AG04450 (cell line): ENCODE measurements around the gene PADI3. TPM values are rescaled to one million over a fixed set of nuclear protein-coding genes. Genes with fewer than 3 reads are reported as not detected.

Source experiments
- CTCF ChIA-PET: fragments of 300-600, 350-600 bp; formaldehyde crosslinking; extraction: SDS; loops from one replicate; lab custom pipeline; 2022; ENCODE audit warnings: antibody characterized with exemption, inconsistent platforms; lab: Charles Lee
- POLR2A ChIA-PET: fragments of 350-600 bp; formaldehyde crosslinking; extraction: SDS; loops from one replicate; lab custom pipeline; 2021; ENCODE audit warnings: antibody characterized with exemption, inconsistent platforms; lab: Yijun Ruan, JAX
- DNase-seq: peaks from one replicate; pipeline ENCODE4 v3.0.0-alpha.2; 2011; ENCODE audit warnings: low read depth, low spot score
- H3K27ac ChIP-seq: one replicate; pipeline ENCODE4 v1.5.1; 2012; ENCODE audit warnings: low read depth, low read length, control low read depth
- H3K27me3 ChIP-seq: one replicate; pipeline ENCODE4 v1.6.0; 2012; ENCODE audit warnings: low read length; ENCODE audit not compliant: control insufficient read depth, insufficient read depth
- H3K4me3 ChIP-seq: 2 replicates; pipeline ENCODE4 v1.5.1; 2011; ENCODE audit warnings: mild to moderate bottlenecking, low read depth, low read length, control low read depth
- H3K9me3 ChIP-seq: 2 replicates; pipeline ENCODE4 v1.5.1; 2012; ENCODE audit warnings: low read length; ENCODE audit not compliant: control insufficient read depth, insufficient read depth
- polyA plus RNA-seq: library from polyadenylated mRNA; depleted of rRNA; stranded (reverse); fragments of >200 nt; gene quantifications from 2 replicates; pipeline ENCODE4 v1.2.3, GENCODE V29; 2011
- TF ChIP-seq, protein P1 (sequence below): IDR thresholded peaks from 2 replicates; pipeline ENCODE4 v1.5.1; 2011; ENCODE audit warnings: low read depth, low read length, control low read depth, inconsistent platforms

PADI3 gene
- polyA plus RNA-seq, 1 experiment, result 0.05 TPM

DNA sequence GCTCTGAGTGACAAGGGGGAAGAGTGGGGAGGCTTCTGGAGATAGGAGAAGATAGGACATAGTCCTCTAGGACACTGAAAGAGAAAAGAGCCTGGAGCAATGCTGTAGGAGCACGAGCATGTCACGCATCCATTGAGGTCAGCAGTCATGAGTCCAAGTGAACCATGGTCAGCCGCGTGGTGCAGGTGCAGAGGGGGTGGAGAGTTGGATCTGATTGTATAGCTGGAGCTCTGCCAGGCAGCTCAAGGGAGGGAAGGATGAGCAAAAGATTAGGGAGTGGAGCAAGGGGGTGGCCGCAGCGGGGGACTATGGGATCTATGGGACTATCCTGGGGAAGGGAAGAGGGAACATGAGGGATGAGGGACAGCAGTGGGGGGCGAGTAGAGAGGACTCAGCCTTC is 30.0 kb upstream of the PADI3 start:
- DNase-seq, result no peak
- CTCF ChIA-PET, result interaction anchor here (0.8 kb wide), 1 partner anchor 19 kb away, joined by 4 read pairs; no protein-coding TSS in a partner anchor
- H3K27me3 ChIP-seq, result peaks cover 36% of the 10 kb centered on the region
- H3K27ac ChIP-seq, result no peak overlapping the region
- H3K4me3 ChIP-seq, result no peak overlapping the region
- POLR2A ChIA-PET, result no interaction called here
- TF ChIP-seq, protein P1, sequence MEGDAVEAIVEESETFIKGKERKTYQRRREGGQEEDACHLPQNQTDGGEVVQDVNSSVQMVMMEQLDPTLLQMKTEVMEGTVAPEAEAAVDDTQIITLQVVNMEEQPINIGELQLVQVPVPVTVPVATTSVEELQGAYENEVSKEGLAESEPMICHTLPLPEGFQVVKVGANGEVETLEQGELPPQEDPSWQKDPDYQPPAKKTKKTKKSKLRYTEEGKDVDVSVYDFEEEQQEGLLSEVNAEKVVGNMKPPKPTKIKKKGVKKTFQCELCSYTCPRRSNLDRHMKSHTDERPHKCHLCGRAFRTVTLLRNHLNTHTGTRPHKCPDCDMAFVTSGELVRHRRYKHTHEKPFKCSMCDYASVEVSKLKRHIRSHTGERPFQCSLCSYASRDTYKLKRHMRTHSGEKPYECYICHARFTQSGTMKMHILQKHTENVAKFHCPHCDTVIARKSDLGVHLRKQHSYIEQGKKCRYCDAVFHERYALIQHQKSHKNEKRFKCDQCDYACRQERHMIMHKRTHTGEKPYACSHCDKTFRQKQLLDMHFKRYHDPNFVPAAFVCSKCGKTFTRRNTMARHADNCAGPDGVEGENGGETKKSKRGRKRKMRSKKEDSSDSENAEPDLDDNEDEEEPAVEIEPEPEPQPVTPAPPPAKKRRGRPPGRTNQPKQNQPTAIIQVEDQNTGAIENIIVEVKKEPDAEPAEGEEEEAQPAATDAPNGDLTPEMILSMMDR, result no peak
- no peaks in the 10 kb centered on the region; the same call in 1 of the 2 replicates for H3K9me3 ChIP-seq

DNA sequence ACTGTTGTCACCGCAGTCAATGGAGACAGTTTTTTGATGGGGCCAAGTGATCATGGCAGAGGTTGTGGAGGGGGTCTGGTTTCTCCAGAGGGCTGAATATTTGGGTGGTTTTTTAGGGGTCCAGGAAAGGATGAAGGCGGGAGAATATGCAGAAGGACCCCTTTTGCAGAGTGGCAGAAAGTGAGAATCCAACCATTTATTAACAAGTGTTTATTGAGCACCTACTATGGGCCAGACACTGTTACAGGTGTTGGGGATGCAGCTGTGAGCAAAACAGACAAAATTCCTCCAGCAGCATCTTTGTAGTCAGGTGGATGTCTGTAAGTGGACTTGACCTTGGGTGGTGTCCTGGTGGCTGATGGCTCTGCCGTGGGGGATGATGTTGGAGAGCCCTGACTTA is 28.6 kb upstream of the PADI3 start:
- Histone ChIP-seq H3K27me3 (peaks cover 40% of the 10 kb centered on the region), H3K27ac (no peak overlapping the region), H3K9me3 (no peaks in the 10 kb centered on the region; the same call in 1 of the 2 replicates), H3K4me3 (no peak overlapping the region)
- CTCF ChIA-PET, result no interaction called here
- TF ChIP-seq, protein P1, result no peak
- no peak for DNase-seq
- POLR2A ChIA-PET, result no interaction called here

DNA sequence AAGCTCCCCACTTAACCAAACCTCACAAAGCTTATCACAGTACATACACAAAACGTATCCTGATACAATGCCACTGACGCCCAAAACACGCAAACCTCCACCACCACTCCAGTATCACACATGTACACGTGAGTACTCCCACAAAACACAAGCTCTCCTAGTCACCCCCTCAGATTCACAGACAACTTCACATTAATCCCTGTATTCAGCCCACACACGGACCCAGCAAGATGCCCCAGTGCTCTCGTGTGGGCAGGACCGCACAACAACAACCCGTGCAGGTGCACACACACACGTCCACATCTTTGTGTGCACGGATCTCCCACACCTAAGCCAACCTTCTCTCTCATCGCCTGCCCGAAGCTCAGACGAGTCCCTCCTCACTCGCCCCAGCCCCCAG is 26.3 kb upstream of the PADI3 start:
- CTCF ChIA-PET, result interaction anchor here (1.1 to 1.8 kb wide), 2 partner anchors 15 to 97 kb away, joined by 4 read pairs; no protein-coding TSS in a partner anchor
- Histone ChIP-seq H3K27me3 (peaks cover 40% of the 10 kb centered on the region), H3K4me3 (no peak overlapping the region), H3K27ac (no peak overlapping the region), H3K9me3 (no peaks in the 10 kb centered on the region; the same call in 1 of the 2 replicates)
- TF ChIP-seq, protein P1, result no peak
- no peak for DNase-seq
- POLR2A ChIA-PET, result no interaction called here

DNA sequence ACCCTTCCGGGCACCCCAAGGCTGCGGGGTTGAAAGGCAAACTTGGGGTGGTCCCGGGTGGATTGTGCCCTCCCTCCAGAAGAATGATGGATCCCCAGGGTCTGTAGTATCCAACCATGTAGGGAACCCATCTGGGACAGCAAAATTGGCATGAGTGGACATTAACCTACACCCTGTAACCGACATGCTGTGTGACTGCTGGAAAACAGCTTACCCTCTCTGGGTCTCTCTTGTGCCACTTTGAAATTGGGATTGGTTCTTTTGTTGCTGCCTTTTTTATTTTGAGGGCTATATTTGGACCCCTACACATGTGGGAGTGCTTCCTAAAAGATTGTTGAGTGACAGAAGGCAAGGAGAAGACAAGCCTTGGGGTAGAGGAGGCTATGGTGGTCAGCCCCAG is 24.5 kb upstream of the PADI3 start:
- ChIA-PET POLR2A (no interaction called here), CTCF (interaction anchor here (1.8 kb wide), 1 partner anchor 99 kb away, joined by 4 read pairs; no protein-coding TSS in a partner anchor)
- no peak overlapping the region for H3K4me3 ChIP-seq
- TF ChIP-seq, protein P1, result no peak
- no peak for DNase-seq
- no peaks in the 10 kb centered on the region for H3K9me3 ChIP-seq
- peaks cover 33% of the 10 kb centered on the region for H3K27me3 ChIP-seq
- no peak overlapping the region for H3K27ac ChIP-seq

DNA sequence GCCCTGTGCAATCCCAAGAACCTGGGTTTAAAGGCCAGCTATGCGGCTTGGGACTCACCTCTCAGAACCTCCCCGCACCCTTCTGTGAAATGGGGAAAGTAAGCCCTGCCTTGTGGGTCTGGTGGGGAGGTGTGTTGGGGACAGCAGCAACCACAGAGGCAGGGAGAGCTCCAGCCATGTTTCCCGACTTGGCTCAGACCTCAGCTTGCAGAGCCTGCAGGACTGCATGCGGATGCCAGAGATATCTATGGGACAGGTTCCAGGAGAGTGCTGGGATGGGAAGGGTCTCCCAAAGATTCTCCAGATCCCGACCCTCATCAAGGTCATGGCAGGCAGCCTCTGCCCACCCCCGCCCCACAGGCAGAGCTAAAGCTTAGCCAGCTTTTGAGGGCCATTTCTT is 23.8 kb upstream of the PADI3 start:
- no peak for DNase-seq
- H3K9me3 ChIP-seq, result no peaks in the 10 kb centered on the region
- peaks cover 32% of the 10 kb centered on the region for H3K27me3 ChIP-seq
- no peak overlapping the region for H3K4me3 ChIP-seq
- H3K27ac ChIP-seq, result no peak overlapping the region
- POLR2A ChIA-PET, result no interaction called here
- CTCF ChIA-PET, result interaction anchor here (1.5 kb wide), 1 partner anchor 12 kb away, joined by 8 read pairs; no protein-coding TSS in a partner anchor
- TF ChIP-seq, protein P1, result no peak
